Cardiac septum (tissue), 1 donor: ENCODE measurements around the gene NMRK2. TPM values are rescaled to one million over a fixed set of nuclear protein-coding genes. Genes with fewer than 3 reads are reported as not detected.
"Not testable (repeated sequence)": the region's sequence is repeated elsewhere in the genome, so short reads cannot be mapped to it uniquely, and the experiment has no call there.

ENCODE experiments used
- DNase-seq: peaks from one replicate; pipeline ENCODE4 v3.0.0-alpha.2; 2020; ENCODE audit warnings: low spot score
- intact Hi-C: fragments of 100-400 bp; cut with DNase I; formaldehyde crosslinking; loops from one replicate; pipeline ENCODE4 v1.14.0; 2022
- long read RNA-seq: library from polyadenylated mRNA; unstranded; transcript quantifications from one replicate; pipeline ENCODE4 v2.0.0, GENCODE V29; 2021
- total RNA-seq: library from RNA; stranded (reverse); fragmentation: NEBNext Ultra II Directional; extraction: Animal tissue kit (Norgen Biotek cat#: 25700); gene quantifications from one replicate; pipeline ENCODE4 v1.2.1, GENCODE V29; 2021
- donor health status: DM: no; HTN: no; CAD: no.

The NMRK2 gene
- 568 TPM for total RNA-seq
- long read RNA-seq, transcript NMRK2-202 (7 exons, 869 nt) = major isoform, 6 of 530 reads
- long read RNA-seq, partial matches to known transcripts = 445 of 530 reads
- long read RNA-seq, other reads (novel, unspliced or antisense) = 79 of 530 reads

- intact Hi-C loops = loop anchor here (2.0 to 5.0 kb wide), 2 partner anchors 18 to 34 kb away; no protein-coding TSS in a partner anchor
Observed at GRCh38 chr19:3932931-3933810, at the start of gene NMRK2. NMRK2 (plus strand) TSS chr19:3933069; CDS start chr19:3933672, 603 bp downstream.

GRCh38 chr19:3890591-3890990 is 42.3 kb upstream of the NMRK2 start:
- DNase-seq = no peak
- intact Hi-C loops = no loop called here

More at GRCh38 chr19:3932931-3933810, at the start of gene NMRK2:
- DNase-seq = peak; percentile 80

- intact Hi-C loops = no loop called here
Observed at GRCh38 chr19:3893509-3894179, 39.2 kb upstream of the NMRK2 start.

GRCh38 chr19:3894959-3895358 is 37.9 kb upstream of the NMRK2 start:
- intact Hi-C loops, DNase-seq: not testable (repeated sequence)

More at GRCh38 chr19:3893509-3894179, 39.2 kb upstream of the NMRK2 start:
- DNase-seq = no peak

GRCh38 chr19:3895788-3896187 is 37.1 kb upstream of the NMRK2 start:
- intact Hi-C loops = no loop called here
- DNase-seq = no peak

GRCh38 chr19:3897936-3898335 is 34.9 kb upstream of the NMRK2 start:
- intact Hi-C loops = no loop called here
- no peak for DNase-seq

GRCh38 chr19:3898426-3898825 is 34.4 kb upstream of the NMRK2 start:
- intact Hi-C loops = no loop called here
- DNase-seq = no peak

- intact Hi-C loops = no loop called here
- DNase-seq = no peak
Observed at GRCh38 chr19:3899531-3900294, 33.2 kb upstream of the NMRK2 start.

- intact Hi-C loops = no loop called here
- DNase-seq = no peak
Observed at GRCh38 chr19:3902317-3902973, 30.4 kb upstream of the NMRK2 start.

- no peak for DNase-seq
- intact Hi-C loops = no loop called here
Observed at GRCh38 chr19:3904233-3904632, 28.6 kb upstream of the NMRK2 start.

- intact Hi-C loops = no loop called here
- DNase-seq = no peak
Observed at GRCh38 chr19:3907626-3908265, 25.1 kb upstream of the NMRK2 start.

- DNase-seq = no peak
- intact Hi-C loops = no loop called here
Observed at GRCh38 chr19:3908266-3909054, 24.4 kb upstream of the NMRK2 start.

- DNase-seq = no peak
Observed at GRCh38 chr19:3910105-3910504, 22.8 kb upstream of the NMRK2 start.

GRCh38 chr19:3914199-3914598 is 18.7 kb upstream of the NMRK2 start:
- DNase-seq = no peak
- intact Hi-C loops = no loop called here

More at GRCh38 chr19:3910105-3910504, 22.8 kb upstream of the NMRK2 start:
- intact Hi-C loops = no loop called here

- intact Hi-C loops = no loop called here
- no peak for DNase-seq
Observed at GRCh38 chr19:3916033-3916432, 16.8 kb upstream of the NMRK2 start.

GRCh38 chr19:3919793-3920192 is 13.1 kb upstream of the NMRK2 start:
- intact Hi-C loops = no loop called here

GRCh38 chr19:3923096-3923758 is 9.6 kb upstream of the NMRK2 start:
- DNase-seq = no peak
- intact Hi-C loops = no loop called here

More at GRCh38 chr19:3919793-3920192, 13.1 kb upstream of the NMRK2 start:
- DNase-seq = no peak
